ENCODE results near the gene SUCO.
A peak's percentile ranks its signal among the peaks of the same experiment; 100 is the strongest.

DNA sequence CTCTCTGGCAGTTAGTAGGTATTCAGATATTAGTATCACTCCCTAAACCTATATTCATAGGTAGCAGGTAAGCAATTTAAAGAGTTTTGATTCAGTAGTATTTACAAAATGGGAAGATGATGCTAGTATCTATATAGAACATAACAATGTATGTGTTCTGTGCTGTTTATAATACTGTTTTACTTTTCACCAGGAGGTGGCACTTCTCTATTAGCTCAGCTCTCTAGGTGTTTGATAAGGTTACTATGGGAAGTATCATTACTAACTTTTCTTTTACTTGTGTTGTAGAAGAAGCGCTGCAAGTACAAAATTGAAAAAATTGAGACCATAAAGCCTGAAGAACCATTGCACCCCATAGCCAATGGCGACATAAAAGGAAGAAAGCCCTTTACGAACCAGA is 76.6 kb downstream of the SUCO start:
- TF ChIP-seq, protein P1, sequence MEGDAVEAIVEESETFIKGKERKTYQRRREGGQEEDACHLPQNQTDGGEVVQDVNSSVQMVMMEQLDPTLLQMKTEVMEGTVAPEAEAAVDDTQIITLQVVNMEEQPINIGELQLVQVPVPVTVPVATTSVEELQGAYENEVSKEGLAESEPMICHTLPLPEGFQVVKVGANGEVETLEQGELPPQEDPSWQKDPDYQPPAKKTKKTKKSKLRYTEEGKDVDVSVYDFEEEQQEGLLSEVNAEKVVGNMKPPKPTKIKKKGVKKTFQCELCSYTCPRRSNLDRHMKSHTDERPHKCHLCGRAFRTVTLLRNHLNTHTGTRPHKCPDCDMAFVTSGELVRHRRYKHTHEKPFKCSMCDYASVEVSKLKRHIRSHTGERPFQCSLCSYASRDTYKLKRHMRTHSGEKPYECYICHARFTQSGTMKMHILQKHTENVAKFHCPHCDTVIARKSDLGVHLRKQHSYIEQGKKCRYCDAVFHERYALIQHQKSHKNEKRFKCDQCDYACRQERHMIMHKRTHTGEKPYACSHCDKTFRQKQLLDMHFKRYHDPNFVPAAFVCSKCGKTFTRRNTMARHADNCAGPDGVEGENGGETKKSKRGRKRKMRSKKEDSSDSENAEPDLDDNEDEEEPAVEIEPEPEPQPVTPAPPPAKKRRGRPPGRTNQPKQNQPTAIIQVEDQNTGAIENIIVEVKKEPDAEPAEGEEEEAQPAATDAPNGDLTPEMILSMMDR (conservative IDR thresholded peaks at IDR 0.05; ENCODE audit: low read depth, low read length) = peak; percentile 52
- TF ChIP-seq EZH2 (IDR thresholded peaks at IDR 0.05; ENCODE audit: borderline replicate concordance, low read depth, low read length, poor library complexity, severe bottlenecking) = no peak
